Common myeloid progenitor, CD34-positive (primary cell): Measurements from ENCODE around the gene UBE2H.
"Not testable (repeated sequence)": the region's sequence is repeated elsewhere in the genome, so short reads cannot be mapped to it uniquely, and the experiment has no call there.

Experiments used
- CTCF ChIA-PET: fragments of 350-600 bp; sonication (Branson Sonifier 250); formaldehyde crosslinking; loops from one replicate; lab custom pipeline; 2021; ENCODE audit warnings: antibody characterized with exemption; lab: Charles Lee
- POLR2A ChIA-PET: fragments of 350-600 bp; sonication (Branson Sonifier 250); formaldehyde crosslinking; loops from one replicate; lab custom pipeline; 2021; ENCODE audit warnings: antibody characterized with exemption; lab: Charles Lee
- DNase-seq, 3 donors: peaks; one replicate each; pipeline versions ENCODE4 v3.0.0 to v3.0.0-alpha.2; 2013
- H3K27ac ChIP-seq, 2 experiments: 1 replicate in 1 of 2; 2 replicates in 1 of 2; pipeline ENCODE4 v1.7.0; 2013; ENCODE audit warnings: inconsistent platforms in 2 of 2, low read length in 2 of 2, mild to moderate bottlenecking in 2 of 2, low read depth in 1 of 2, moderate library complexity in 1 of 2; ENCODE audit not compliant: severe bottlenecking in 2 of 2, insufficient read depth in 1 of 2, poor library complexity in 1 of 2
- H3K27me3 ChIP-seq, 5 experiments: replicated peaks in 2 of 5; 1 replicate in 3 of 5; 2 replicates in 2 of 5; pipeline versions ENCODE4 v1.6.1 to v1.7.0; 2013; ENCODE audit warnings: low read length in 4 of 5, mild to moderate bottlenecking in 2 of 5, moderate library complexity in 2 of 5, inconsistent platforms in 1 of 5; ENCODE audit not compliant: insufficient read depth in 5 of 5, control insufficient read depth in 4 of 5
- H3K36me3 ChIP-seq, 4 experiments: 1 replicate in 2 of 4; 2 replicates in 2 of 4; pipeline versions ENCODE4 v1.6.1 to v1.7.0; 2013; ENCODE audit warnings: low read length in 3 of 4, control low read depth in 1 of 4, mild to moderate bottlenecking in 1 of 4; ENCODE audit not compliant: control insufficient read depth in 4 of 4, insufficient read depth in 4 of 4
- H3K4me1 ChIP-seq, 4 experiments: 1 replicate in 3 of 4; 2 replicates in 1 of 4; pipeline versions ENCODE4 v1.6.1 to v1.7.1; 2013; ENCODE audit warnings: low read length in 3 of 4, mild to moderate bottlenecking in 3 of 4, control low read depth in 1 of 4, inconsistent platforms in 1 of 4, moderate library complexity in 1 of 4; ENCODE audit not compliant: control insufficient read depth in 4 of 4, insufficient read depth in 4 of 4; ENCODE audit errors: control extremely low read depth in 1 of 4
- H3K4me3 ChIP-seq, 7 experiments: 1 replicate in 4 of 7; 2 replicates in 3 of 7; pipeline versions ENCODE4 v1.5.1 to v1.7.0; 2013; ENCODE audit warnings: mild to moderate bottlenecking in 7 of 7, low read length in 6 of 7, moderate library complexity in 6 of 7, inconsistent platforms in 2 of 7, low read depth in 2 of 7, control low read depth in 1 of 7; ENCODE audit not compliant: insufficient read depth in 4 of 7, control insufficient read depth in 1 of 7; ENCODE audit errors: extremely low read depth in 1 of 7
- H3K9me3 ChIP-seq, 5 experiments: 1 replicate in 4 of 5; 2 replicates in 1 of 5; pipeline versions ENCODE4 v1.6.1 to v1.7.1; 2013; ENCODE audit warnings: low read length in 4 of 5, mild to moderate bottlenecking in 2 of 5, inconsistent platforms in 1 of 5, low read depth in 1 of 5, moderate library complexity in 1 of 5; ENCODE audit not compliant: control insufficient read depth in 4 of 5, insufficient read depth in 2 of 5; ENCODE audit errors: control extremely low read depth in 1 of 5
- WGBS: methylation state at CpG from one replicate; pipeline ENCODE4 v1.1.5; 2013; ENCODE audit not compliant: insufficient coverage; 5-methylcytosine and 5-hydroxymethylcytosine counted together

Gene UBE2H

GRCh38 chr7:129862682-129863081 lies 90.1 kb downstream of the UBE2H start:
- no peaks in the 10 kb centered on the region for H3K9me3 ChIP-seq
- peaks cover 0 to 4% (median 0%) of the 10 kb centered on the region in 4 experiments for H3K36me3 ChIP-seq
- POLR2A ChIA-PET: no interaction called here
- DNase-seq: no peak
- peaks cover 17 to 51% (median 39%) of the 10 kb centered on the region in 4 experiments for H3K4me1 ChIP-seq
- WGBS: no CpG with 5 or more reads among the region's 3 CpGs
- H3K27me3 ChIP-seq: no peaks in the 10 kb centered on the region
- CTCF ChIA-PET: interaction anchor here (0.7 kb wide), 1 partner anchor 19 kb away, joined by 3 read pairs; no protein-coding TSS in a partner anchor
- no peak overlapping the region for H3K27ac ChIP-seq
- H3K4me3 ChIP-seq: no peak overlapping the region

- WGBS: 54% methylated on average over 4 of the region's 6 CpGs
- POLR2A ChIA-PET, H3K9me3 ChIP-seq, H3K27ac ChIP-seq, H3K4me3 ChIP-seq, H3K27me3 ChIP-seq, H3K36me3 ChIP-seq: not testable (repeated sequence)
- CTCF ChIA-PET: interaction anchor here (0.9 to 1.8 kb wide), 2 partner anchors 26 to 31 kb away, joined by 3 to 6 read pairs; no protein-coding TSS in a partner anchor
- H3K4me1 ChIP-seq: peaks cover 17 to 60% (median 42%) of the 10 kb centered on the region in 4 experiments
- peak; percentile 54 to 84 (median 70) for DNase-seq
These were observed 92.0 kb downstream of the UBE2H start for GRCh38 chr7:129860784-129861183.

GRCh38 chr7:129859183-129859582 lies 93.6 kb downstream of the UBE2H start:
- H3K27ac ChIP-seq: no peak overlapping the region
- H3K4me3 ChIP-seq: peak overlapping the region in 1 of 7 experiments; percentile 21
- CTCF ChIA-PET: interaction anchor here (0.8 to 1.4 kb wide), 5 partner anchors 9 to 93 kb away, joined by 3 to 5 read pairs (median 3); partner anchors contain the start of gene UBE2H
- no CpG with 5 or more reads among the region's 2 CpGs for WGBS
- H3K36me3 ChIP-seq: peaks cover 0 to 9% (median 5%) of the 10 kb centered on the region in 4 experiments
- H3K27me3 ChIP-seq: no peaks in the 10 kb centered on the region
- no peaks in the 10 kb centered on the region for H3K9me3 ChIP-seq
- H3K4me1 ChIP-seq: peaks cover 17 to 62% (median 43%) of the 10 kb centered on the region in 4 experiments
- peak; percentile 62 to 91 (median 87) for DNase-seq
- POLR2A ChIA-PET: interaction anchor here (0.6 kb wide), 1 partner anchor 151 kb away, joined by 4 read pairs; no protein-coding TSS in a partner anchor

GRCh38 chr7:129858490-129858889 lies 94.3 kb downstream of the UBE2H start:
- Histone ChIP-seq H3K27ac (no peak overlapping the region), H3K9me3 (no peaks in the 10 kb centered on the region), H3K4me1 (peaks cover 17 to 69% (median 47%) of the 10 kb centered on the region in 4 experiments), H3K27me3 (no peaks in the 10 kb centered on the region), H3K36me3 (peaks cover 0 to 9% (median 5%) of the 10 kb centered on the region in 4 experiments), H3K4me3 (peak overlapping the region in 2 of 7 experiments; percentile 19 to 24)
- WGBS: no CpG with 5 or more reads among the region's 2 CpGs
- ChIA-PET CTCF (interaction anchor here (0.8 to 1.4 kb wide), 4 partner anchors 9 to 59 kb away, joined by 3 to 5 read pairs (median 4); no protein-coding TSS in a partner anchor), POLR2A (interaction anchor here (0.6 kb wide), 1 partner anchor 152 kb away, joined by 4 read pairs; no protein-coding TSS in a partner anchor)
- no peak for DNase-seq

- WGBS: 100% methylated on average over 1 of the region's 1 CpG
- DNase-seq: no peak
- Histone ChIP-seq H3K27me3 (no peaks in the 10 kb centered on the region), H3K9me3 (no peaks in the 10 kb centered on the region), H3K4me3 (no peak overlapping the region), H3K4me1 (peaks cover 15 to 64% (median 45%) of the 10 kb centered on the region in 4 experiments), H3K36me3 (peaks cover 0 to 9% (median 5%) of the 10 kb centered on the region in 4 experiments), H3K27ac (no peak overlapping the region)
- ChIA-PET POLR2A (no interaction called here), CTCF (no interaction called here)
These were observed 95.4 kb downstream of the UBE2H start for GRCh38 chr7:129857313-129857712.

GRCh38 chr7:129855935-129856717 lies 96.6 kb downstream of the UBE2H start:
- POLR2A ChIA-PET: interaction anchor here (0.6 to 0.7 kb wide), 3 partner anchors 147 to 242 kb away, joined by 3 to 5 read pairs (median 3); no protein-coding TSS in a partner anchor
- CTCF ChIA-PET: interaction anchor here (0.8 to 1.5 kb wide), 6 partner anchors 9 to 59 kb away, joined by 3 to 5 read pairs (median 4); no protein-coding TSS in a partner anchor
- Histone ChIP-seq H3K9me3 (no peaks in the 10 kb centered on the region), H3K27ac (no peak overlapping the region), H3K36me3 (peaks cover 0 to 9% (median 5%) of the 10 kb centered on the region in 4 experiments), H3K27me3 (no peaks in the 10 kb centered on the region), H3K4me3 (no peak overlapping the region), H3K4me1 (peaks cover 15 to 55% (median 41%) of the 10 kb centered on the region in 4 experiments)
- WGBS: 100% methylated on average over 2 of the region's 5 CpGs
- no peak for DNase-seq
